Dedifferentiated amniotic fluid mesenchymal stem cell (primary cell): Measurements from ENCODE around the gene PPP1R11.
A peak's percentile ranks its signal among the peaks of the same experiment; 100 is the strongest.
"Not testable (repeated sequence)": the region's sequence is repeated elsewhere in the genome, so short reads cannot be mapped to it uniquely, and the experiment has no call there.

Experiments
- DNase-seq: peaks from one replicate; pipeline ENCODE4 v3.0.0-alpha.2; 2016; ENCODE audit errors: extremely low spot score

PPP1R11 gene, protein sequence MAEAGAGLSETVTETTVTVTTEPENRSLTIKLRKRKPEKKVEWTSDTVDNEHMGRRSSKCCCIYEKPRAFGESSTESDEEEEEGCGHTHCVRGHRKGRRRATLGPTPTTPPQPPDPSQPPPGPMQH

DNA sequence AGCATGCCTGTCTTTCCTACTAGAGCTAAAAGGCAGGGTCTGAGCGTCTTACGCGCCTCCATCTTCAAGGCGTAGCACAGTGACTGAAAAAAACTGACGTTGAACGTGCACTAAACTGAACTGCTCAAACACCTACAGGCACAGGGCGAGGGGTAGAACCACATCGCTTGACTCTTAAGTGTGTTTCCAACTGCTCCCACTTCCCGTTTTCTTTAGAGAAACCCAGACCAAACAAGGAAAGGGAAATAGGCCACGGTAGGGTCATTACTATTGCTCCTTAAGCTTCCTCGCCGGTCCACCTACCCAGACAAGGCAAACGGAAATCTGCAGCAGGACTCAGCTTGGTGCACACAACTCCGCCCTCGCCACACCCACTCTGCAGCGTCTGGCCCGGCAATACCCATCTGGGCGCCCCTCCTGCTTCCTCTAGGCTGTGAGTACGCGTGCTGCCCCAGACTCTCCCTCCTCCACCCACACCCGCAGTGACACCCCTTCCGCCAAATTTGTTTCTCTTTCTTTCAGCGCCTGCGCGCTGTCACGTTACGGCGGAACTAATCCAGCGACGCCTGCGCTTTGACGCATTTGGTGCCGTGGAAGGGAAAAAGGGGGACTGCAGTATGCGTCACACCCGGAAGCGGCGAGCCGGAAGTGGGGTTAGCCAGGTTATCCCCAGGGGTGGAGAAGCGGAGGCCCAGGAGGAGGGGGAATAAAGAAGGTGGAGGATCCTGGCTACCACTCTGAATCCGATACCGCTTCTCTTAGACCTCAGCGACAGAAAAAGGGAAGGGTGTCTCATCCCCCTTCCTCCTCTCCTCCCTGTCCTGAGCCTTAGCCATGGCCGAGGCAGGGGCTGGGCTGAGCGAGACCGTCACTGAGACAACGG lies at the start of gene PPP1R11:
Gene PPP1R11, plus strand, starts transcription at position 622 of the 883 bp plus-strand sequence. Its CDS starts 213 bp downstream, at position 835.
- peak; percentile 99 for DNase-seq

DNA sequence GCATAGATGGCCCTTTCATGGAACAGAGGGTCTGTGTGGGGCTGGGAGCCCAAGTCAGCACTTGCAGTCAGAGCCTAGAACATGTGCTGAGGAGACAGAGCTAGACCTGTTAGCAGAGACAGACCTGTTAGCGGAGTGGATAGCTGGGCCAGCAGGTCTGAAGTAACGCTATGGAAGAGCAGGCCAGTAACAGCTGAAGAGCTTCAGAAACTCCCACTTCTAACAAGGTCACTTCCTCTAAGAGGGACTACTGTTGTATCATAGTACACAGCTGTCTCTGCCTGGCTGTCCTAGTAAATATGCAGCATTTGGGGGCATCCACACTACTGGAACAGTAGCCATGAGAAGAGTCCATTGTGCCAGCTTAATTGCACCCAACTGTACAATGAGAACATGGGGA lies 47.2 kb upstream of the PPP1R11 start:
- no peak for DNase-seq

- DNase-seq = no peak
Measured at GRCh38 chr6:30020626-30021025, 46.4 kb upstream of the PPP1R11 start.

- DNase-seq = no peak
Measured at GRCh38 chr6:30022189-30022588, 44.8 kb upstream of the PPP1R11 start.

DNA sequence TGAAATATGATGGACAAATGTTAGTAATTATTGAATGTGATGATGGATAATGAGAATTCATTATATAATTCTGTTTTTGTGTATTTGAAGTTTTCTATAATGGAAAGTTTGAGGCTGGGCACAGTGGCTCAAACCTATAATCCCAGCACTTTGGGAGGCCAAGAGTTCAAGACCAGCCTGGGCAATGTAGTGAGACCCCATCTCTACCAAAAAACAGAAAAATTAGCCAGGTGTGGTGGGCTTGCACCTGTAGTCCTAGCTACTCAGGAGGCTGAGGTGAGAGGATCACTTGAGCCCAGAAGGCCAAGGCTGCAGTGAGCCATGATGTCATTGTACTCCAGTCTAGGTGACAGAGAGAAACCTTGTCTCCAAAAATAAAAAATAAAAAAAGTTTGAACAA lies 44.3 kb upstream of the PPP1R11 start:
- not testable (repeated sequence) for DNase-seq

DNA sequence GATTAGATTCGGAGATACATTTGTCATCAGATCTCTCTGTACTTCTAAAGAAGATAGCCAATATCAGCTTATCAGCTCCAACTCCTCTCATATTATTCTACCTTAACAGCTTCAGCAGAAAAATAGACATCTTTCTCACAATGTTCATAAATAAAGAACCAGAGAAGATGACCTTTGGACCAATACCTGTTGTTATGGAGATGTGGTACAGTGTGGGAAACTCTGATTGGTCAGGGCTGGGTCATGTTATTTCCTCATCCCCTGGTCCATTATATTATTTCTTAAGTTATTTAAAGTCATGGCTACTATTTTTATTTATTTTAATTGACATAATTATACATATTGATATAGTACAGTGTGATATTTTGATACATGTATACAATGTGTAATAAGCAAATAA lies 41.8 kb upstream of the PPP1R11 start:
- DNase-seq = no peak

GRCh38 chr6:30029588-30029987 lies 37.4 kb upstream of the PPP1R11 start:
- no peak for DNase-seq

DNA sequence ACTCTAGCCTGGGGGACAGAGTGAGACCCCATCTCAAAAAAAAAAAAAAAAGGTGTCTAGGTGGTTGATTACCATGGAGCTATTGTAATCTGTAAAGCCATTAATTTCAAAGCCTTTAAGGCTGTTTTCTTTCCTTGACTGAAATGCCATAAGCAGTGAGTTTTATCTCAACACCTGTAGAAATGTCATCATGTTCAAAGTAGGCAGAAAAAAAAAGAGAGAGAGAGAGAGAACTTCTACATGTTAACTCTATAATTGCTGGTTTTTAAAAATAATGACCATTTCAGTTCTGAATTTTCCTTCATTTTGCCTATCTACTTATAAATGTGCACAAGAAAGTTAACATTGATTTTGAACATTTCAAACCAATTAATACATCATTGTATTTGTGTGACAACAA lies 35.6 kb upstream of the PPP1R11 start:
- DNase-seq = no peak

GRCh38 chr6:30033440-30033839 lies 33.6 kb upstream of the PPP1R11 start:
- peak; percentile 69 for DNase-seq

DNA sequence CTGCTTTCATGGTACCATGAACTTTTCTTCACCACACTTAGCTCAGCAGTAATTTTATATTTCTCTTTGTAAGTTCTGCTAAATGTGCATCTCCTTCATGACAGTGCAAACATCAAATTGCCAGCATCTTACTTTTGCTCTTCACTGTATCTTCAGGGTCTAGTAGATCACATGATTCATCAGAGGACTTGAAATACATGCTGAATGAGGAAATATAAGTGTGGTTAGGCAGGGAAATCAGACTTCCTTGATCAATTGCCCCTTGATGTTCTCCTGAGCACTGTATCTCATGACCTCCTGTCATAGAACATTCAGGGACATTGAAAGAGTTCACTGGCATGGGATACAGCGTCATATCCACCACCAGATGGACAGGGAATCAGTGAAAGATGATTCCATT lies 31.2 kb upstream of the PPP1R11 start:
- no peak for DNase-seq

- no peak for DNase-seq
Measured at GRCh38 chr6:30037182-30037788, 29.7 kb upstream of the PPP1R11 start.

- DNase-seq = no peak
Measured at GRCh38 chr6:30041221-30041620, 25.8 kb upstream of the PPP1R11 start.

DNA sequence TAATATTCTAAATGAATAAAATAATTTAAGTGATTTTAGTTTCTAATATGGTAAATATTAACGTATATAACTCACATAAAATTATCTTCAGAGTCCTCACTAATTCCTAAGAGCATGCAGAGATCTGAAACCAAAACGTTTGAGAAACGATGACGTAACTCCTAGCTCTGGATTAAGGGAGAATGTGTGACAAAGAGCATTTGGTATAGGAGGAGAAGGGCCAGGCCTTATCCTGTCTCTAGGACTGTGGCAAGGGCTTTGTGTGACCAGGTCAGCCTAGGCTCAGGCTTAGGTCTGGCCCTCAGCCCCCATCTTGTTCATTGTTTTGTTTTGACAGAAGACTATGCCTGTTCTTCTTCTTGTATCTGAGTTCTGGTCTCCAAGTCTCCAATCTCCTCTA lies 25.2 kb upstream of the PPP1R11 start:
- DNase-seq = no peak

DNA sequence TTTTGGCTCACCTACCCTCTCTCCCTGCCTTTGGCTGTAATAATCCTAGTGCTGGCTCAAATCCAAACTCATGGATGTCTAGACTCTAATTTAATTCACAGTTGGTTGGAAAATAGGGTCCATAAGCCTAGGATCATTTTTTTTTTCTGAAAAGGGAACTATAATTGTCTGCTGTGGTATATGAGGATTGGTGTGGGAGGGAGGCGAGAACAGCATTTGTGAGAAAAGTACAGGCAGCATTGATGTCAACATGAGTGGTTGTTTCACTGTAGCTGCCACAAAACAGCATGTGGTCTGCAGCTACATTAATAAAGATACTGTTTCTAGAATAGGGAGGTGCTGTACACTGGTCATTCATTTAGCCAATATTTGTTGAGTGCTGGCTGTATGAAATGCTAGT lies 24.5 kb upstream of the PPP1R11 start:
- DNase-seq = no peak

GRCh38 chr6:30042914-30043313 lies 24.1 kb upstream of the PPP1R11 start:
- no peak for DNase-seq

DNA sequence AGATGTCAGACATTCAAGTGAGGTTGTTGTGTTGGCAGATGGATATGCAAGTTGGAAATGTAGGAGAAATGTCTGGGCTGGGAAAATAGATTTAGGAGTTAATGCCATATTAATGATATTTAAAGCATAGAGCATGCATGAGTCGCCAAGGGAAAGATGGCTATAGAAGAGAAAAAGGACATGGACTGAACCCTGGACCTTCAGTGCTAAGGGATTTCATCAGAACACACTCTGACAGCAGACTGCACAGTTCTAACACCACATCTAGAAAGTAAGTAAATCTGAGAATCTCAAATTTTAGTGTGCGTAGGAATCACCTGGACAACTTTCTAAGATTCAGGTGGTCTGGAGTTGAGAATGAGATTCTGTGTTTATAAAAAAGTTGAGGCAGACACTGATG lies 23.3 kb upstream of the PPP1R11 start:
- DNase-seq = no peak

DNA sequence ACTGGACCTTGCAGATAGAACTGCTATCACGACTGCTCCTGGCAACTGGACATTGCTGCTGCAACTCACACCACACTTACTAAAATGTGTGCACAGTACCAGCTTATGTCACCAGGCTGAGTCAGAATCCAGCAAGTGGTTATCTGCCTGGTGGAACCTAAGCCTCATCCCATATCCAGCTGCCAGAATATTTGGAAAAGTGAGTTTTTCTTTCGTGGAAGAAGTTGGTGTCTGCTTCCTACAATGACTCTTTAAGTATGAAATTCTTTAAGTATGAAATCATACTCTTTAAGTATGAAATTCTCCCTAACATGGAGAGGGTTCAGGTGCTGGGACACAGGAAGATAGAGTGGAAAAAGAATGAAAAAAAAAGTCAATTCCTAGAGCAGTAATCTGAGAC lies 22.4 kb upstream of the PPP1R11 start:
- peak; percentile 60 for DNase-seq

GRCh38 chr6:30047220-30047619 lies 19.8 kb upstream of the PPP1R11 start:
- DNase-seq = no peak

- no peak for DNase-seq
Measured at GRCh38 chr6:30053682-30054081, 13.3 kb upstream of the PPP1R11 start.

GRCh38 chr6:30055513-30055912 lies 11.5 kb upstream of the PPP1R11 start:
- DNase-seq = no peak

DNA sequence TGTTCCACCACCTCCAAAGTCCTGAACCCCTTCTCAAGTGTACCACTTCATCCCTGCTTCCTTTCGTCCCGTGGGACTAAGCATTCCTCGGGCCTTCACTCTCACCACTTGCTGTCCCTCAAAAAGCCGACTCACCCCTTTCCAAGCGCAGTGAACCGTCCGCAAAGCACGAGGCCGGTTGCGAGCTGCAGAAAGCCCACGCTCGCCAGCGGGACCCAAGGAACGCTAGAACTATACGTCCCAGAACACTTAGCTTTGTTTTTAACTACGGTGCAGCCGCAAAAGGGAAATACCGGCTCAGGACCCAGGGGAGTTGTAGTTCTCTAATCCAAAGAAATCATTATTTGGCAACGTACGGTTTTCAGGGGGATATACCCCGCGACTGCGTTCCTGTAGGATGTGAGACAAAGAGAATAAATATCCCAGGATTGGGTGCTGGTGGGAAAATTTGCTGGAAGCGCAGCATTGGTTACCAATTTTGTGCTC lies 6.3 kb upstream of the PPP1R11 start:
- no peak for DNase-seq

DNA sequence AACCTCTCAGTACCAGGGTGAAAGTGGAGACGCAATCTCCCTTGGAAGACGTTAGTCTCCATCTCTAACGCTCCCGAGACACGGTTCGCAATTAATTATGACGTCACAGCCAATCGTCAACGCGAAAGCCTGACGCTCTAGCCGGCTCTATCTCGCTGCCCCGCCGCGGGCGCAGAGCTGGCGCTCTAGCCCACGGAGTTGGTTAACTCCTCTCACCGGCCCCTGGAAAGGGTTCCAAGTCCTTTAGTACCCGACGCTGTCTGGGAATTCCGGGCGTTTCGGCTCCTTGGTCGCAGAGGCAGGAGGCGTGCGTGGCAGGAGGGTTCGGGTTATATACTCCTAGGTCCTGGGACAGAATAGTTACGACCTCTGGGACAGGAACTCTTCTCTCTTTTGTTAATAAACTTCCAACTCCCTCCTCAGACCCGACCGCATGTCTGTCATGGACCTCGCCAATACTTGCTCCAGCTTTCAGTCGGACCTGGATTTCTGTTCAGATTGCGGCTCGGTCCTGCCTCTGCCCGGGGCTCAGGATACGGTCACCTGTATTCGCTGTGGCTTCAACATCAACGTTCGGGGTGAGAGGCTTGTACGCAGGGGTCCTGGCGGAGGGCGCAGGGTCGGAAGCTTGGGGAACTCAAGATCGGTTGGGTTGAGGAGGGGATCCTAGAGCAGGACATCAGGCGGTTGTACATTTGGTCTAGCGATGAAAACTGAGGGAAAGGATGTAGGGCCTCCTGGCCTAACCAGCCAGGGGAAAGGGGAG lies 5.7 kb upstream of the PPP1R11 start, which contains the start of gene POLR1H:
Gene POLR1H, plus strand, starts transcription at position 174 of the 766 bp plus-strand sequence. Its CDS starts 260 bp downstream, at position 434.
- DNase-seq = peak; percentile 98
